Keratinocyte (primary cell): ENCODE data around the gene MAGEA8.
"Not testable (repeated sequence)": the region's sequence is repeated elsewhere in the genome, so short reads cannot be mapped to it uniquely, and the experiment has no call there.

Experiments
- EZH2 ChIP-seq: IDR thresholded peaks from one replicate; pipeline ENCODE4 v1.6.1; 2012; ENCODE audit warnings: inconsistent platforms, mild to moderate bottlenecking, low read length, moderate library complexity
- TF ChIP-seq, protein P1 (sequence below), 3 experiments: IDR thresholded peaks in 1 of 3; conservative IDR thresholded peaks in 1 of 3; optimal IDR thresholded peaks in 1 of 3; 2 replicates in 2 of 3; 3 replicates in 1 of 3; pipeline versions ENCODE3 to v1.5.1; 2011; ENCODE audit warnings: low read length in 3 of 3, mild to moderate bottlenecking in 3 of 3, moderate library complexity in 2 of 3, control low read depth in 1 of 3, inconsistent platforms in 1 of 3; ENCODE audit not compliant: insufficient read depth in 2 of 3; ENCODE audit errors: extremely low read depth in 1 of 3

DNA sequence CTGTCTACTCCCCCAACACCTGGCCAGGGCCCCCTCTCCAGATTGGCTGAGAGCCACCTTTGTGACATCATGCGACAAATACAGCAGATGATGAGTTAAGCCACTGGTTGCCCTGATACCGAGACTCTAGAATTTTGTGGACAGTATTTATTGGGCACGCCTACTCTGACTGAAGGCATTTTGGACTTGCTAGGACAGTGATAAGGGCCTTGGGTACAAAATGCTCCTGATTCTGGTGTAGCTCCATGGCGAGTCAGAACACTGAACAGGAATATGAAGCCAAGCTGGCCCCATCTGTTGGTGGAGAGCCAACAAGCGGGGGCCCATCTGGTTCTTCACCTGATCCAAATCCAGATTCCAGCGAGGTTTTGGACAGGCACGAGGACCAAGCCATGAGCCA is 48.4 kb downstream of the MAGEA8 start, which contains the start of gene HSFX4:
- not testable (repeated sequence) for TF ChIP-seq EZH2
- TF ChIP-seq, protein P1, sequence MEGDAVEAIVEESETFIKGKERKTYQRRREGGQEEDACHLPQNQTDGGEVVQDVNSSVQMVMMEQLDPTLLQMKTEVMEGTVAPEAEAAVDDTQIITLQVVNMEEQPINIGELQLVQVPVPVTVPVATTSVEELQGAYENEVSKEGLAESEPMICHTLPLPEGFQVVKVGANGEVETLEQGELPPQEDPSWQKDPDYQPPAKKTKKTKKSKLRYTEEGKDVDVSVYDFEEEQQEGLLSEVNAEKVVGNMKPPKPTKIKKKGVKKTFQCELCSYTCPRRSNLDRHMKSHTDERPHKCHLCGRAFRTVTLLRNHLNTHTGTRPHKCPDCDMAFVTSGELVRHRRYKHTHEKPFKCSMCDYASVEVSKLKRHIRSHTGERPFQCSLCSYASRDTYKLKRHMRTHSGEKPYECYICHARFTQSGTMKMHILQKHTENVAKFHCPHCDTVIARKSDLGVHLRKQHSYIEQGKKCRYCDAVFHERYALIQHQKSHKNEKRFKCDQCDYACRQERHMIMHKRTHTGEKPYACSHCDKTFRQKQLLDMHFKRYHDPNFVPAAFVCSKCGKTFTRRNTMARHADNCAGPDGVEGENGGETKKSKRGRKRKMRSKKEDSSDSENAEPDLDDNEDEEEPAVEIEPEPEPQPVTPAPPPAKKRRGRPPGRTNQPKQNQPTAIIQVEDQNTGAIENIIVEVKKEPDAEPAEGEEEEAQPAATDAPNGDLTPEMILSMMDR (optimal IDR thresholded peaks at IDR 0.05 in 1 of 3, IDR thresholded peaks at IDR 0.05 in 1 of 3, conservative IDR thresholded peaks at IDR 0.05 in 1 of 3; ENCODE audit: extremely low read depth in 1 of 3, insufficient read depth in 2 of 3, low read length in 3 of 3), result not testable (repeated sequence)
